NCI-H2107 treated with DMSO at 0.1 percent for 48 hours (cell line): ENCODE results near the gene TRIO.
"Not testable (repeated sequence)": the region's sequence is repeated elsewhere in the genome, so short reads cannot be mapped to it uniquely, and the experiment has no call there.

Experiments
- DNase-seq: peaks from one replicate; lab custom pipeline; 2025; ENCODE audit not compliant: unreplicated experiment; lab: John Stamatoyannopoulos, UW

The TRIO gene

GRCh38 chr5:14522721-14523120 is 379.6 kb downstream of the TRIO start:
- no peak for DNase-seq

- no peak for DNase-seq
Measured at GRCh38 chr5:14523243-14524034, 380.3 kb downstream of the TRIO start.

GRCh38 chr5:14525397-14525796 is 382.3 kb downstream of the TRIO start:
- DNase-seq = no peak

GRCh38 chr5:14526493-14526892 is 383.4 kb downstream of the TRIO start:
- no peak for DNase-seq

GRCh38 chr5:14528115-14528514 is 385.0 kb downstream of the TRIO start:
- DNase-seq = no peak

GRCh38 chr5:14528926-14529325 is 385.8 kb downstream of the TRIO start:
- no peak for DNase-seq

- no peak for DNase-seq
Measured at GRCh38 chr5:14531668-14532067, 388.5 kb downstream of the TRIO start.

- DNase-seq = no peak
Measured at GRCh38 chr5:14532180-14532579, 389.0 kb downstream of the TRIO start.

GRCh38 chr5:14534773-14535172 is 391.6 kb downstream of the TRIO start:
- DNase-seq = peak; percentile 83

- no peak for DNase-seq
Measured at GRCh38 chr5:14545308-14545707, 402.2 kb downstream of the TRIO start.

- no peak for DNase-seq
Measured at GRCh38 chr5:14545862-14546261, 402.7 kb downstream of the TRIO start.

- DNase-seq = no peak
Measured at GRCh38 chr5:14547666-14548065, 404.5 kb downstream of the TRIO start.

GRCh38 chr5:14551211-14551610 is 408.1 kb downstream of the TRIO start:
- DNase-seq = no peak

- DNase-seq = no peak
Measured at GRCh38 chr5:14552017-14552416, 408.9 kb downstream of the TRIO start.

- not testable (repeated sequence) for DNase-seq
Measured at GRCh38 chr5:14554288-14554687, 411.1 kb downstream of the TRIO start.

GRCh38 chr5:14556015-14556414 is 412.9 kb downstream of the TRIO start:
- no peak for DNase-seq

GRCh38 chr5:14557203-14557770 is 414.1 kb downstream of the TRIO start:
- DNase-seq = no peak

- DNase-seq = no peak
Measured at GRCh38 chr5:14557791-14558415, 414.8 kb downstream of the TRIO start.
